Trophoblast cell (in vitro differentiated cells and primary cell): ENCODE results near the gene CTDP1.

Experiments used
- DNase-seq, 2 donors: peaks; one replicate each; pipeline ENCODE4 v3.0.0-alpha.2; 2016
- H2AFZ ChIP-seq: 2 replicates; pipeline ENCODE4 v1.6.1; 2013; ENCODE audit warnings: low read length, moderate library complexity, mild to moderate bottlenecking; ENCODE audit not compliant: insufficient read depth, poor library complexity
- H2AK5ac ChIP-seq: 2 replicates; pipeline ENCODE4 v1.6.1; 2013; ENCODE audit warnings: mild to moderate bottlenecking, low read length
- H2BK120ac ChIP-seq: 2 replicates; pipeline ENCODE4 v1.6.1; 2013; ENCODE audit warnings: low read length, mild to moderate bottlenecking, moderate library complexity; ENCODE audit not compliant: insufficient read depth, poor library complexity
- H2BK12ac ChIP-seq: 2 replicates; pipeline ENCODE4 v1.6.1; 2013; ENCODE audit warnings: mild to moderate bottlenecking, low read length, moderate library complexity
- H2BK5ac ChIP-seq: 2 replicates; pipeline ENCODE4 v1.6.1; 2013; ENCODE audit warnings: low read length, low read depth, moderate library complexity, mild to moderate bottlenecking; ENCODE audit not compliant: poor library complexity
- H3K14ac ChIP-seq: 2 replicates; pipeline ENCODE4 v1.6.1; 2013; ENCODE audit warnings: mild to moderate bottlenecking, low read length
- H3K18ac ChIP-seq: 2 replicates; pipeline ENCODE4 v1.6.1; 2013; ENCODE audit warnings: mild to moderate bottlenecking, low read length
- H3K23ac ChIP-seq: 2 replicates; pipeline ENCODE4 v1.6.1; 2013; ENCODE audit warnings: low read length
- H3K27ac ChIP-seq: 2 replicates; pipeline ENCODE4 v1.5.1; 2013; ENCODE audit warnings: low read depth, mild to moderate bottlenecking, inconsistent platforms, low read length, moderate library complexity
- H3K27me3 ChIP-seq: 2 replicates; pipeline ENCODE4 v1.6.1; 2013; ENCODE audit warnings: inconsistent platforms, mild to moderate bottlenecking, low read length, moderate library complexity; ENCODE audit not compliant: insufficient read depth
- H3K36me3 ChIP-seq, 2 experiments: 1 replicate in 1 of 2; 2 replicates in 1 of 2; pipeline ENCODE4 v1.6.1; 2013; ENCODE audit warnings: low read length in 2 of 2, mild to moderate bottlenecking in 2 of 2, moderate library complexity in 1 of 2; ENCODE audit not compliant: insufficient read depth in 2 of 2, control insufficient read depth in 1 of 2
- H3K4ac ChIP-seq: 2 replicates; pipeline ENCODE4 v1.6.1; 2013; ENCODE audit warnings: low read depth, mild to moderate bottlenecking, low read length, moderate library complexity
- H3K4me1 ChIP-seq, 2 experiments: 1 replicate in 1 of 2; 2 replicates in 1 of 2; pipeline ENCODE4 v1.6.1; 2013; ENCODE audit warnings: low read length in 2 of 2, mild to moderate bottlenecking in 2 of 2, moderate library complexity in 1 of 2; ENCODE audit not compliant: insufficient read depth in 2 of 2, control insufficient read depth in 1 of 2
- H3K4me2 ChIP-seq: 2 replicates; pipeline ENCODE4 v1.6.1; 2013; ENCODE audit warnings: inconsistent platforms, mild to moderate bottlenecking, low read length, moderate library complexity
- H3K4me3 ChIP-seq: 2 replicates; pipeline ENCODE4 v1.5.1; 2013; ENCODE audit warnings: mild to moderate bottlenecking, low read depth, low read length, inconsistent platforms
- H3K79me1 ChIP-seq: one replicate; pipeline ENCODE4 v1.6.1; 2013; ENCODE audit warnings: low read length
- H3K79me2 ChIP-seq: 2 replicates; pipeline ENCODE4 v1.6.1; 2013; ENCODE audit warnings: low read length, mild to moderate bottlenecking; ENCODE audit not compliant: control insufficient read depth, insufficient read depth, poor library complexity
- H3K9ac ChIP-seq: 2 replicates; pipeline ENCODE4 v1.6.1; 2013; ENCODE audit warnings: mild to moderate bottlenecking, low read length
- H3K9me3 ChIP-seq: 2 replicates; pipeline ENCODE4 v1.6.1; 2013; ENCODE audit warnings: low read depth, mild to moderate bottlenecking, control low read depth, inconsistent platforms, low read length; ENCODE audit not compliant: insufficient read depth
- H4K12ac ChIP-seq: 2 replicates; pipeline ENCODE4 v1.6.1; 2013; ENCODE audit warnings: low read depth, mild to moderate bottlenecking, low read length, moderate library complexity
- H4K8ac ChIP-seq: 2 replicates; pipeline ENCODE4 v1.6.1; 2013; ENCODE audit warnings: low read depth, mild to moderate bottlenecking, low read length, moderate library complexity
- H4K91ac ChIP-seq: one replicate; pipeline ENCODE4 v1.6.1; 2013; ENCODE audit warnings: low read depth, mild to moderate bottlenecking, low read length, moderate library complexity
- WGBS: extraction: QIAGEN DNeasy Blood & Tissue Kit; methylation state at CpG from one replicate; pipeline ENCODE4 v1.1.7; 2013; ENCODE audit warnings: missing lambda C conversion rate; ENCODE audit not compliant: insufficient read length, insufficient coverage; ENCODE audit errors: extremely low coverage; 5-methylcytosine and 5-hydroxymethylcytosine counted together

The CTDP1 gene

GRCh38 chr18:79644006-79644665, 35.5 kb upstream of the CTDP1 start:
- Histone ChIP-seq H3K27me3 (no peaks in the 10 kb centered on the region), H4K12ac (no peak overlapping the region), H3K79me1 (no peaks in the 10 kb centered on the region), H2BK120ac (no peak overlapping the region), H3K4ac (no peak overlapping the region), H3K79me2 (no peaks in the 10 kb centered on the region), H3K36me3 (no peaks in the 10 kb centered on the region), H3K27ac (no peak overlapping the region), H2BK5ac (no peak overlapping the region), H3K9me3 (peaks cover 3% of the 10 kb centered on the region), H2AFZ (no peak overlapping the region), H3K14ac (no peak overlapping the region), H3K4me2 (no peak overlapping the region), H3K18ac (no peak overlapping the region), H2BK12ac (no peak overlapping the region), H4K91ac (no peak overlapping the region), H3K4me3 (no peak overlapping the region), H4K8ac (no peak overlapping the region), H3K23ac (no peak overlapping the region), H3K4me1 (no peaks in the 10 kb centered on the region), H3K9ac (no peak overlapping the region), H2AK5ac (no peak overlapping the region)
- peak; percentile 8 to 59 for DNase-seq
- no CpG with 5 or more reads among the region's 22 CpGs for WGBS

- H3K14ac ChIP-seq: no peak overlapping the region
Measured at GRCh38 chr18:79644666-79645057, 34.9 kb upstream of the CTDP1 start.

GRCh38 chr18:79645291-79645983, 34.2 kb upstream of the CTDP1 start:
- Histone ChIP-seq H4K12ac (no peak overlapping the region), H3K27ac (no peak overlapping the region), H2BK12ac (no peak overlapping the region), H3K9me3 (peaks cover 3% of the 10 kb centered on the region), H3K36me3 (no peaks in the 10 kb centered on the region), H3K4ac (no peak overlapping the region), H3K4me1 (no peaks in the 10 kb centered on the region), H2AFZ (no peak overlapping the region), H3K4me2 (no peak overlapping the region), H2BK5ac (no peak overlapping the region), H2AK5ac (no peak overlapping the region), H3K18ac (no peak overlapping the region), H3K14ac (no peak overlapping the region), H3K4me3 (no peak overlapping the region), H4K91ac (no peak overlapping the region), H3K9ac (no peak overlapping the region), H2BK120ac (no peak overlapping the region), H3K27me3 (no peaks in the 10 kb centered on the region), H3K79me2 (no peaks in the 10 kb centered on the region), H4K8ac (no peak overlapping the region), H3K23ac (peak overlapping the region; percentile 6), H3K79me1 (no peaks in the 10 kb centered on the region)
- DNase-seq: no peak
- WGBS: no CpG with 5 or more reads among the region's 21 CpGs

More at GRCh38 chr18:79644666-79645057, 34.9 kb upstream of the CTDP1 start:
- no peak overlapping the region for H3K23ac ChIP-seq
- no peak overlapping the region for H2BK5ac ChIP-seq
- DNase-seq: no peak
- H3K4me2 ChIP-seq: no peak overlapping the region
- no peak overlapping the region for H3K4me3 ChIP-seq
- WGBS: no CpG with 5 or more reads among the region's 9 CpGs
- H2BK120ac ChIP-seq: no peak overlapping the region
- no peak overlapping the region for H3K27ac ChIP-seq
- H4K8ac ChIP-seq: no peak overlapping the region
- H3K79me1 ChIP-seq: no peaks in the 10 kb centered on the region
- no peak overlapping the region for H3K18ac ChIP-seq
- H3K9ac ChIP-seq: no peak overlapping the region
- H2AFZ ChIP-seq: no peak overlapping the region
- no peaks in the 10 kb centered on the region for H3K79me2 ChIP-seq
- H4K91ac ChIP-seq: no peak overlapping the region
- H3K9me3 ChIP-seq: peaks cover 3% of the 10 kb centered on the region
- H2AK5ac ChIP-seq: no peak overlapping the region
- no peak overlapping the region for H2BK12ac ChIP-seq
- no peaks in the 10 kb centered on the region for H3K27me3 ChIP-seq
- H3K4ac ChIP-seq: no peak overlapping the region
- H3K36me3 ChIP-seq: no peaks in the 10 kb centered on the region
- H3K4me1 ChIP-seq: no peaks in the 10 kb centered on the region
- no peak overlapping the region for H4K12ac ChIP-seq

DNA sequence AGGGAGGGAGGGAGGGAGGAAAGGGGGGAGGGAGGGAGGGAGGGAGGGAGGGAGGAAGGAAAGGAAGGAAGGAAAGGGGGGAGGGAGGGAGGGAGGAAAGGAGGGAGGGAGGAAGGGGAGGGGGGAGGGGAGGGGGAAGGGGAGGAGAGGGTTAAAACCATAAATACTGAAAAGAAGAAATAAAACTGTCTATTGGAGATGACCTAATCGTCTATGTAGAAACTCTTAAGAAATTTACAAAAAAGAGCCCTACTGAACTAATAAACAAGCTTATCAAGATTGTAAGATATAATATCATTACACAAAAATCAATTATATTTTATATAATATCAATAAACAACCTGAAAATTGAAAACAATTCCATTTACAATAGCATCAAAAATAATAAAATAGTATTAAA, 32.3 kb upstream of the CTDP1 start:
- H2BK12ac ChIP-seq: no peak overlapping the region

More for the DNA sequence above, 32.3 kb upstream of the CTDP1 start:
- Histone ChIP-seq H3K79me2 (no peaks in the 10 kb centered on the region), H3K4me1 (no peaks in the 10 kb centered on the region), H2AFZ (no peak overlapping the region), H3K23ac (no peak overlapping the region), H4K12ac (no peak overlapping the region), H4K91ac (no peak overlapping the region), H3K27me3 (no peaks in the 10 kb centered on the region), H3K4me2 (no peak overlapping the region), H3K79me1 (no peaks in the 10 kb centered on the region), H2BK120ac (no peak overlapping the region), H3K14ac (no peak overlapping the region), H3K9ac (no peak overlapping the region), H3K18ac (no peak overlapping the region), H2BK5ac (no peak overlapping the region), H3K27ac (no peak overlapping the region), H3K4me3 (no peak overlapping the region), H3K9me3 (peaks cover 3% of the 10 kb centered on the region), H3K4ac (no peak overlapping the region), H3K36me3 (no peaks in the 10 kb centered on the region), H4K8ac (no peak overlapping the region), H2AK5ac (no peak overlapping the region)
- DNase-seq: no peak
- WGBS: no CpG with 5 or more reads among the region's 1 CpG
